ENCODE results near the gene LEFTY2.
"Not testable (repeated sequence)": the region's sequence is repeated elsewhere in the genome, so short reads cannot be mapped to it uniquely, and the experiment has no call there.

Gene LEFTY2

DNA sequence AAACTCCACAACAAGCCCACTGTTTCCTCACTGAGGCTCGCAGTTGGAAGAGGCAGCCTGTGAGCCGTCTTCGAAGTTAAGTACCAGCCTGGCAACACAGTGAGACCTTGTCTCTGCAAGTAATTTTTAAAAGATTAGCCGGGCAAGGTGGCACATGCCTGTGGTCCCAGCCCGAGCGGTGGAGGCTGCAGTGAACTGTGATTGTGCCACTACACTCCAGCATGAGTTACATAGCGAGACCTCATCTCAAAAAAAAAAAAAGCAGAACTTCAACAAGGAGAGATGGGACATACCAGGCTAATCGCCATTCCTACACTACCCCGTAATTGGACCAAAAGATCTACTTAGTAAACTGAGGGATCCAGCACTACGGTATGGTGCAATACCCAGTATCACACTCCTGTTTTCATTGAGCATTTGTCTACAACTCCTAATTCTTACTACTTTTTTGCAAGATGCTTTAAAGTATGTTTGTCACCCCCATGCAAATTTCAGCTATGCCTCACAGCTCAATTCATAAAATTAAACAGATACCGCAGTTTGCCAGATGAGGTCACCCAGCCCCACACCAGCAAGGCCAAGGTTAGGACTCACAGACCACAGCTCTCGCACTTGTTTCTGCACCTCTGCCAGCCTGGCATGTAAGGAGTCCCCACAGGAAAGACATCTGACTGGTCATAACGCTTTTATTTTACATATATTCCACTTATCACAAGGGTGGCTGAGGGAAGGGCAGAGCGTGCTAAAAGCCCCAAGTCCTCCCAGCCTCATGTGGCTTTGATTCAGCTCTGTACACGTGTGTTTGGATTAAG lies 37.1 kb upstream of the LEFTY2 start:
- H3K36me3 ChIP-seq (replicated peaks), result peaks cover 31% of the 10 kb centered on the region
- no peaks in the 10 kb centered on the region for H3K27me3 ChIP-seq (replicated peaks)
- TF ChIP-seq, protein P1, sequence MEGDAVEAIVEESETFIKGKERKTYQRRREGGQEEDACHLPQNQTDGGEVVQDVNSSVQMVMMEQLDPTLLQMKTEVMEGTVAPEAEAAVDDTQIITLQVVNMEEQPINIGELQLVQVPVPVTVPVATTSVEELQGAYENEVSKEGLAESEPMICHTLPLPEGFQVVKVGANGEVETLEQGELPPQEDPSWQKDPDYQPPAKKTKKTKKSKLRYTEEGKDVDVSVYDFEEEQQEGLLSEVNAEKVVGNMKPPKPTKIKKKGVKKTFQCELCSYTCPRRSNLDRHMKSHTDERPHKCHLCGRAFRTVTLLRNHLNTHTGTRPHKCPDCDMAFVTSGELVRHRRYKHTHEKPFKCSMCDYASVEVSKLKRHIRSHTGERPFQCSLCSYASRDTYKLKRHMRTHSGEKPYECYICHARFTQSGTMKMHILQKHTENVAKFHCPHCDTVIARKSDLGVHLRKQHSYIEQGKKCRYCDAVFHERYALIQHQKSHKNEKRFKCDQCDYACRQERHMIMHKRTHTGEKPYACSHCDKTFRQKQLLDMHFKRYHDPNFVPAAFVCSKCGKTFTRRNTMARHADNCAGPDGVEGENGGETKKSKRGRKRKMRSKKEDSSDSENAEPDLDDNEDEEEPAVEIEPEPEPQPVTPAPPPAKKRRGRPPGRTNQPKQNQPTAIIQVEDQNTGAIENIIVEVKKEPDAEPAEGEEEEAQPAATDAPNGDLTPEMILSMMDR (IDR thresholded peaks at IDR 0.05; ENCODE audit: low read depth, low read length, missing control alignments), result no peak
- in situ Hi-C loops (cut with HindIII; ENCODE audit: low pct_ligation_motif_present, low sequenced_read_pairs), result loop anchor here (25.0 kb wide), 2 partner anchors 166 to 516 kb away; partner anchors contain the start of gene EPHX1
- H3K4me3 ChIP-seq (ENCODE audit: low read depth, low read length), result no peak overlapping the region
- DNase-seq, result no peak
- H3K27ac ChIP-seq, result no peak overlapping the region

DNA sequence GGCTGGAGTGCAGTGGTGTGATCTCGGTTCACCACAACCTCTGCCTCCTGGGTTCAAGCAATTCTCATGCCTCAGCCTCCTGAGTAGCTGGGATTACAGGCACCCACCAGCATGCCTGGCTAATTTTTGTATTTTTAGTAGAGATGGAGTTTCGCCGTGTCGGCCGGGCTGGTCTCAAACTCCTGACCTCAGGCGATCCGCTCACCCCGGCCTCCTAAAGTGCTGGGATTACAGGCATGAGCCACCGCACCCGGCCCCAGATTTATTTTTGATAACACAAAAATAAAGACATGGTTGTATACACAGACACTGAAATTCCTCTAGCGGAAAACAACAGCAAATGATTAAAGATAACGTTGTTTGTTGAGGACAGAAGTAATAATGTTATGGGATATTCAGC lies 34.1 kb upstream of the LEFTY2 start:
- H3K27me3 ChIP-seq (replicated peaks); H3K4me3 ChIP-seq (ENCODE audit: low read depth, low read length); H3K27ac ChIP-seq; DNase-seq: not testable (repeated sequence)
- H3K36me3 ChIP-seq (replicated peaks), result peaks cover 11% of the 10 kb centered on the region
- in situ Hi-C loops (cut with HindIII; ENCODE audit: low pct_ligation_motif_present, low sequenced_read_pairs), result loop anchor here (25.0 kb wide), 2 partner anchors 163 to 513 kb away; partner anchors contain the start of gene EPHX1

DNA sequence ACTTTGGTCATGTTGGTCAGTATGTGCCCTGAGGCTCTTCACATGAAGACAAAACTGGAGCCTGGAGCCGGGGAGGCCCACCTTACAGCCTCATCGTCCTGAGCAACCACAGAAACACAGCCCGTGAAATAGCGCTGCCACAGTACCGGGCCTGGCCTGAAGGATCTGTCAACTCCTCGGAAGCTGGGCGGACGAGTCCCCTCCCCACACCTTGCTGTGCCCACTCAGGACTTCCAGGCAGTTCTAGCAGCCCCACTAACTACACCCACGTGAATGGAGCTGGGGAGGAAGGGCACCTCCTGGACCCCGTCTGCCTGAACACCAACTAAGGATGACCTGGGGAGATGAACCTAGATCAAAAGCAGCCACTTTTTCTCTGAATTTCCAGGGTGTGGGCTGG lies 33.4 kb upstream of the LEFTY2 start:
- in situ Hi-C loops (cut with HindIII; ENCODE audit: low pct_ligation_motif_present, low sequenced_read_pairs), result no loop called here
- H3K36me3 ChIP-seq (replicated peaks), result peaks cover 4% of the 10 kb centered on the region
- DNase-seq, result no peak
- no peak overlapping the region for H3K27ac ChIP-seq
- H3K27me3 ChIP-seq (replicated peaks), result no peaks in the 10 kb centered on the region
- H3K4me3 ChIP-seq (ENCODE audit: low read depth, low read length), result no peak overlapping the region
- TF ChIP-seq, protein P1 (IDR thresholded peaks at IDR 0.05; ENCODE audit: low read depth, low read length, missing control alignments), result no peak

DNA sequence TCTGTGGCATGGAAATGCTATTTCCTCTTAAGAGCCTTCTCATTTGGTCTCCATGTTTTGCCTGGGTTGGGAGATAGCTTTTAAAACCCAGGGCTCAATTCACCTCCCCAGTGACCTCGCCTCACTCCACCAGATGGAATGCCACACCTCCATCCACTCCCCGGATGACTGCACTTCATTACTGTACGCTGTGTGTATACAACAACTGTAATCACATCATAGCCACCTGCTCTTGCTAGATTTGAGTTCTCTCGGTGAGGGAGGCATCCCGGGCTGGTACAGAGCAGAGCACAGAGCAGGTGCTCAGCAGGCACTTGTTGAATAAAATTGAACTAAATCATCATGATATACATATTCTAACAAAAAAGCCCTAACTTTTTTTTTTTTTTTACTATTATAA lies 32.1 kb upstream of the LEFTY2 start:
- Histone ChIP-seq H3K27me3 (replicated peaks) (no peaks in the 10 kb centered on the region), H3K36me3 (replicated peaks) (no peaks in the 10 kb centered on the region), H3K27ac (no peak overlapping the region), H3K4me3 (ENCODE audit: low read depth, low read length) (no peak overlapping the region)
- no peak for DNase-seq
- in situ Hi-C loops (cut with HindIII; ENCODE audit: low pct_ligation_motif_present, low sequenced_read_pairs), result no loop called here
- TF ChIP-seq, protein P1 (IDR thresholded peaks at IDR 0.05; ENCODE audit: low read depth, low read length, missing control alignments), result no peak

DNA sequence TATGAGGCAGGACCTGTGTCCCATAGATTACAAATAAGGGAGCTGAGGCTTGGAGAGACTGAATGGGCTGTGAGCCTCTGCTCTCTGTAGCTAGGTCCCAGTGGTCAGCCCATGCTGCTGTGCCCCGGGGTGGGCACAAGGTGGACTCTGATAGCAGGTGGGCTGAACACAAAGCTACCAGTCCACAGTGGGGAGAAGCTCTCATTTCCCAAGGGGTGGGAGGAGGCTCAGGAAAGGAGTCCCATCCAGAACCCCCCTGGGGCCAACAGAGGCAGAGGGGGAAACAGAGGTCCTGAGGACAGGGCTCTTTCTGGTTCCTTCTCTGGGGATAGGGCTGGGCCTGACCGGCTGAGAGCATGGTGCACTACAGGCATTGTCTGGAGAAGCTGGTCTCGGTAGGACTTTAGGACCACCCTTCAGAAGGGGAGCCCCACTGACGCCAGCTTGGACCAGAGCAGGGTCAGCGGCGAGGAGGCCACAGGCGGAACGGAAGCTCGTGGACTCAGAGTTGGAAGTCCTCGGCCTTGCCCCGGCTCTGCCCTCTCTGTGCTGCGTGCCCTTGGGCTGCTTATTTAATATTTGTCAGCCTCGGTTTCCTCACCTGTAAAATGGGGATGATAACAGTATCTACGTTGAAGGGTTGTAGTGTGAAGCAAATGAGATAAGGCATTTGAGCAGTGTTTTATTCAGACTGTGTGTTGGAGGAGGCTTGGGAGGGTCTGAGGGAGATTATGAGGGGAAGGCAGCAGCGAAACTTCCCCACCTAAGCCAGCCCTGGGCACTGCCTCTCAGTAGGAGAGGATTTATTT lies 31.5 kb upstream of the LEFTY2 start:
- Histone ChIP-seq H3K36me3 (replicated peaks) (no peaks in the 10 kb centered on the region), H3K27ac (no peak overlapping the region), H3K27me3 (replicated peaks) (no peaks in the 10 kb centered on the region), H3K4me3 (ENCODE audit: low read depth, low read length) (no peak overlapping the region)
- DNase-seq, result no peak
- in situ Hi-C loops (cut with HindIII; ENCODE audit: low pct_ligation_motif_present, low sequenced_read_pairs), result no loop called here
- TF ChIP-seq, protein P1 (IDR thresholded peaks at IDR 0.05; ENCODE audit: low read depth, low read length, missing control alignments), result no peak

DNA sequence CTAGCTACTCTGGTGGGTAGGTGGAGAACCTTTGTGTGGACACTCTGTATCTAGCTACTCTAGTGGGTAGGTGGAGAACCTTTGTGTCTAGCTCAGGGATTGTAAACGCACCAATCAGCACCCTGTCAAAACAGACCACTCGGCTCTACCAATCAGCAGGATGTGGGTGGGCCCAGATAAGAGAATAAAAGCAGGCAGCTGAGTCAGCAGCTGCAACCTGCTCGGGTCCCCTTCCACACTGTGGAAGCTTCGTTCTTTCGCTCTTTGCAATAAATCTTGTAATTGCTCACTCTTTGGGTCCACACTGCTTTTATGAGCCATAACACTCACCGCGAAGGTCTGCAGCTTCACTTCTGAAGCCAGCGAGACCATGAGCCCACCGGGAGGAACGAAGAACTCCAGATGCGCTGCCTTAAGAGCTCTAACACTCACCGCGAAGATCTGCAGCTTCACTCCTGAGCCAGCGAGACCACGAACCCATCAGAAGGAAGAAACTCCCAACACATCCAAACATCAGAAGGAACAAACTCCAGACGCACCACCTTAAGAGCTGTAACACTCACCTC lies 29.7 kb upstream of the LEFTY2 start:
- H3K36me3 ChIP-seq (replicated peaks); DNase-seq; H3K4me3 ChIP-seq (ENCODE audit: low read depth, low read length); H3K27ac ChIP-seq; in situ Hi-C loops (cut with HindIII; ENCODE audit: low pct_ligation_motif_present, low sequenced_read_pairs); H3K27me3 ChIP-seq (replicated peaks): not testable (repeated sequence)

DNA sequence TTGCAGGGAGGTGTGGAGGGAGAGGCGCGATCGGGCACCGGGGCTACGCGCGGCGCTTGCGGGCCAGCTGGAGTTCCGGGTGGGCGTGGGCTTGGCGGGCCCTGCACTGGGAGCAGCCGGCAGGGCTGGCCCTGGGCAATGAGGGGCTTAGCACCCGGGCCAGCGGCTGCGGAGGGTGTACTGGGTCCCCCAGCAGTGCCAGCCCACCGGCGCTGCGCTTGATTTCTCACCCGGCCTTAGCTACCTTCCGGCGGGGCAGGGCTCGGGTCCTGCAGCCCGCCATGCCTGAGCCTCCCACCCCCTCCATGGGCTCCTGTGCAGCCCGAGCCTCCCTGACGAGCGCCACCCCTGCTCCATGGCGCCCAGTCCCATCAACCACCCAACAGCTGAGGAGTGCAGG lies 28.7 kb upstream of the LEFTY2 start:
- H3K27ac ChIP-seq; DNase-seq; H3K27me3 ChIP-seq (replicated peaks); in situ Hi-C loops (cut with HindIII; ENCODE audit: low pct_ligation_motif_present, low sequenced_read_pairs); H3K4me3 ChIP-seq (ENCODE audit: low read depth, low read length); H3K36me3 ChIP-seq (replicated peaks): not testable (repeated sequence)

Data from brain microvascular endothelial cell (primary cell).